ENCODE results near the gene OTOF.
"Not testable (repeated sequence)": the region's sequence is repeated elsewhere in the genome, so short reads cannot be mapped to it uniquely, and the experiment has no call there.

The OTOF gene

GRCh38 chr2:26469092-26469710, 8.7 kb downstream of the OTOF start:
- H3K9me3 ChIP-seq (ENCODE audit: control insufficient read depth, low read length) = no peaks in the 10 kb centered on the region
- no peaks in the 10 kb centered on the region for H3K27me3 ChIP-seq (ENCODE audit: control insufficient read depth, insufficient read depth, low read length)
- H3K9ac ChIP-seq (ENCODE audit: low read length) = no peak overlapping the region
- no peak overlapping the region for H3K4me3 ChIP-seq (ENCODE audit: low read length)
- H3K4me1 ChIP-seq (ENCODE audit: control insufficient read depth, insufficient read depth, low read length) = no peaks in the 10 kb centered on the region
- H3K36me3 ChIP-seq (ENCODE audit: control insufficient read depth, insufficient read depth, low read length) = no peaks in the 10 kb centered on the region

- H3K36me3 ChIP-seq (ENCODE audit: control insufficient read depth, insufficient read depth, low read length); H3K4me3 ChIP-seq (ENCODE audit: low read length); H3K4me1 ChIP-seq (ENCODE audit: control insufficient read depth, insufficient read depth, low read length); H3K9me3 ChIP-seq (ENCODE audit: control insufficient read depth, low read length); H3K9ac ChIP-seq (ENCODE audit: low read length); H3K27me3 ChIP-seq (ENCODE audit: control insufficient read depth, insufficient read depth, low read length): not testable (repeated sequence)
These were observed 9.4 kb downstream of the OTOF start for GRCh38 chr2:26468544-26468943.

GRCh38 chr2:26466662-26467310, 11.1 kb downstream of the OTOF start:
- H3K36me3 ChIP-seq (ENCODE audit: control insufficient read depth, insufficient read depth, low read length) = no peaks in the 10 kb centered on the region
- H3K4me1 ChIP-seq (ENCODE audit: control insufficient read depth, insufficient read depth, low read length) = peaks cover 5% of the 10 kb centered on the region
- H3K27me3 ChIP-seq (ENCODE audit: control insufficient read depth, insufficient read depth, low read length) = no peaks in the 10 kb centered on the region
- H3K9me3 ChIP-seq (ENCODE audit: control insufficient read depth, low read length) = no peaks in the 10 kb centered on the region
- no peak overlapping the region for H3K9ac ChIP-seq (ENCODE audit: low read length)
- no peak overlapping the region for H3K4me3 ChIP-seq (ENCODE audit: low read length)

- no peak overlapping the region for H3K9ac ChIP-seq (ENCODE audit: low read length)
- H3K9me3 ChIP-seq (ENCODE audit: control insufficient read depth, low read length) = no peaks in the 10 kb centered on the region
- no peaks in the 10 kb centered on the region for H3K27me3 ChIP-seq (ENCODE audit: control insufficient read depth, insufficient read depth, low read length)
- H3K36me3 ChIP-seq (ENCODE audit: control insufficient read depth, insufficient read depth, low read length) = no peaks in the 10 kb centered on the region
- no peak overlapping the region for H3K4me3 ChIP-seq (ENCODE audit: low read length)
- H3K4me1 ChIP-seq (ENCODE audit: control insufficient read depth, insufficient read depth, low read length) = peaks cover 5% of the 10 kb centered on the region
These were observed 11.9 kb downstream of the OTOF start for GRCh38 chr2:26465981-26466471.

- Histone ChIP-seq H3K4me3 (ENCODE audit: low read length) (no peak overlapping the region), H3K9ac (ENCODE audit: low read length) (no peak overlapping the region), H3K4me1 (ENCODE audit: control insufficient read depth, insufficient read depth, low read length) (peaks cover 5% of the 10 kb centered on the region), H3K27me3 (ENCODE audit: control insufficient read depth, insufficient read depth, low read length) (no peaks in the 10 kb centered on the region), H3K36me3 (ENCODE audit: control insufficient read depth, insufficient read depth, low read length) (no peaks in the 10 kb centered on the region), H3K9me3 (ENCODE audit: control insufficient read depth, low read length) (no peaks in the 10 kb centered on the region)
These were observed 12.5 kb downstream of the OTOF start for GRCh38 chr2:26465266-26465925.

GRCh38 chr2:26464390-26465265, 13.3 kb downstream of the OTOF start:
- Histone ChIP-seq H3K9ac (ENCODE audit: low read length) (no peak overlapping the region), H3K9me3 (ENCODE audit: control insufficient read depth, low read length) (no peaks in the 10 kb centered on the region), H3K4me3 (ENCODE audit: low read length) (no peak overlapping the region), H3K4me1 (ENCODE audit: control insufficient read depth, insufficient read depth, low read length) (peaks cover 5% of the 10 kb centered on the region), H3K36me3 (ENCODE audit: control insufficient read depth, insufficient read depth, low read length) (no peaks in the 10 kb centered on the region), H3K27me3 (ENCODE audit: control insufficient read depth, insufficient read depth, low read length) (no peaks in the 10 kb centered on the region)

GRCh38 chr2:26463244-26464192, 14.4 kb downstream of the OTOF start:
- Histone ChIP-seq H3K4me1 (ENCODE audit: control insufficient read depth, insufficient read depth, low read length) (peaks cover 8% of the 10 kb centered on the region), H3K9me3 (ENCODE audit: control insufficient read depth, low read length) (no peaks in the 10 kb centered on the region), H3K9ac (ENCODE audit: low read length) (no peak overlapping the region), H3K36me3 (ENCODE audit: control insufficient read depth, insufficient read depth, low read length) (no peaks in the 10 kb centered on the region), H3K27me3 (ENCODE audit: control insufficient read depth, insufficient read depth, low read length) (no peaks in the 10 kb centered on the region), H3K4me3 (ENCODE audit: low read length) (no peak overlapping the region)

GRCh38 chr2:26462511-26463243, 15.2 kb downstream of the OTOF start:
- Histone ChIP-seq H3K36me3 (ENCODE audit: control insufficient read depth, insufficient read depth, low read length) (no peaks in the 10 kb centered on the region), H3K27me3 (ENCODE audit: control insufficient read depth, insufficient read depth, low read length) (no peaks in the 10 kb centered on the region), H3K4me3 (ENCODE audit: low read length) (no peak overlapping the region), H3K4me1 (ENCODE audit: control insufficient read depth, insufficient read depth, low read length) (peaks cover 8% of the 10 kb centered on the region), H3K9me3 (ENCODE audit: control insufficient read depth, low read length) (no peaks in the 10 kb centered on the region), H3K9ac (ENCODE audit: low read length) (no peak overlapping the region)

- H3K4me3 ChIP-seq (ENCODE audit: low read length) = no peak overlapping the region
- peaks cover 14% of the 10 kb centered on the region for H3K4me1 ChIP-seq (ENCODE audit: control insufficient read depth, insufficient read depth, low read length)
- H3K9ac ChIP-seq (ENCODE audit: low read length) = no peak overlapping the region
- no peaks in the 10 kb centered on the region for H3K9me3 ChIP-seq (ENCODE audit: control insufficient read depth, low read length)
- H3K27me3 ChIP-seq (ENCODE audit: control insufficient read depth, insufficient read depth, low read length) = no peaks in the 10 kb centered on the region
- H3K36me3 ChIP-seq (ENCODE audit: control insufficient read depth, insufficient read depth, low read length) = no peaks in the 10 kb centered on the region
These were observed 15.8 kb downstream of the OTOF start for GRCh38 chr2:26462100-26462499.

- H3K9ac ChIP-seq (ENCODE audit: low read length) = no peak overlapping the region
- no peaks in the 10 kb centered on the region for H3K36me3 ChIP-seq (ENCODE audit: control insufficient read depth, insufficient read depth, low read length)
- H3K4me3 ChIP-seq (ENCODE audit: low read length) = no peak overlapping the region
- H3K27me3 ChIP-seq (ENCODE audit: control insufficient read depth, insufficient read depth, low read length) = no peaks in the 10 kb centered on the region
- peaks cover 19% of the 10 kb centered on the region for H3K4me1 ChIP-seq (ENCODE audit: control insufficient read depth, insufficient read depth, low read length)
- no peaks in the 10 kb centered on the region for H3K9me3 ChIP-seq (ENCODE audit: control insufficient read depth, low read length)
These were observed 16.3 kb downstream of the OTOF start for GRCh38 chr2:26461601-26462023.
